M059J (cell line): ENCODE measurements around the gene RNF26. TPM values are rescaled to one million over a fixed set of nuclear protein-coding genes. Genes with fewer than 3 reads are reported as not detected.
A peak's percentile ranks its signal among the peaks of the same experiment; 100 is the strongest.

ENCODE experiments used
- DNase-seq: peaks from one replicate; pipeline ENCODE4 v3.0.0-alpha.2; 2012; ENCODE audit warnings: low read depth
- total RNA-seq: library from RNA; depleted of rRNA; stranded (reverse); fragments of >200 nt; shearing (Covaris generic); gene quantifications from 2 replicates; pipeline ENCODE4 v1.2.3, GENCODE V29; 2014; rRNA removed

Gene RNF26
- 9.5 and 16.1 TPM in 2 replicates for total RNA-seq

DNA sequence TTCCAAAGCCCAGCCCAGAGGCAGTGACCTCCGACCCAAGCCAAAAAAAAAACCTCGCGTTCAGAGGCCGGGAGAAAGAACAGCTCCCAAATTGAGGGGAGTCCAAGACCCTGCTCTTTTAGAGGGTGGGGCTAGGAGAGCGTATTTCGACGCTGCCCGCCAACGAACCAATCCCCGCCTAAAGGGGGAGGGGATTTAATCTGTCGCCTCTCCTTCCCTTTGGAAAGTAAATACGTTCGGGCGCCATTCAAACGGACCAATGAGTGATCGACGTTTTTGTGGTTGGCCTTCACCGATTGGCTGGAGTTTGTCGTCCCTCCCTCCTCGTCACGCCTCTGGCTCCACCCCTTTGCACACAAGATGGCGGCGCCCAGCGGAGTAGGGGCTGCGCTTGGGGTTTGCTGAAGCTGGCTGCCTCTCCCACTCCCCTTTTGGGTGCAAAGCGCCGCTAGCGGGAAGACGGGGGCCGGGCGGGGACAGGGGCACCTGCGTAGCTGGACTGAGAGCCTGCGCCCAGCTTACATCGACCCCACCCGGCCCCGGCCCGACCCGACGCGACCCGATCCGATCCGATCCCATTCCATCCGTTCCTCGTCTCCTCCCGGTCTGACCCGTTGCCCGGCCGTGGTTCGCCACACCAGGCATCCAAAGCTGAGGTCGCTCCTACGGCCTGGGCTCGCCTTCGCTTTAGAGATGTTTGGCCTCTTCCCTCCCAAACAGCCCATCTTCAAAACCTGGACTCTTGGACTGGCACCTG is at the start of gene RNF26:
RNF26 (plus strand) TSS at position 354 of the 757 bp plus-strand sequence. CDS start 596 bp downstream, outside the sequence.
- peak; percentile 98 for DNase-seq

DNA sequence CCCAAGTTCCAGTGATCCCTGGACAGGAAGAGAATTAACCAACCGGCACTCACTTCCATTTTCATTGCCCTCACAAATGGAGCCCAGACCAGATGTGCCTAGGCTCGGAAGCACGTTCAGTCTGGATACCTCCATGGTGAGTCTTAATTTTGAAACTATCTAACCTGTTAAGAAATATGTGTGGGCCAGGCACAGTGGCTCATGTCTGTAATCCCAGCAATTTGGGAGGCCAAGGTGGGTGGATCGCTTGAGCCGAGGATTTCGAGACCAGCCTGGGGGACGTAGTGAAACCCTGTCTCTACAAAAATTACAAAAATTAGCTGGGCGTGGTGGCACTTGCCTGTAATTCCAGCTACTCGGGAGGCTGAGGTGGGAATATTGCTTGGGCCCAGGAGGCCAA is 48.9 kb upstream of the RNF26 start:
- no peak for DNase-seq

DNA sequence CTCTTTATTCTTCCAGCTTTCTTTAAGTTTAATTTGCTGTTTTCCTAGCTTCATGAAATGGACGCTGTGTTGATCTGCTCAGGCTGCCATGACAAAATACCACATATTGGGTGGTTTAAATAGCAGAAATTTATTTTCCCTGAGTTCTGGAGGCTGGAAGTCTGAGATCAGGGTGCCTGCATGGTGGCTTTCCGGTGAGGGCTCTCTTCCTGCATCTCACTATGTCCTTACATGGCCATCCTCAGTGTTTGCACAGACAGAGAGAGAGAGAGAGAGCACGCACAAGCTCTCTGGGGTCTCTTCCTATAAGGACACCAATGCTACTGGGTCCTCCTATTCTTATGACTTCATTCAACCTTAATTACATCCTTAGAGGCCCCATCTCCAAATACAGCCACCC is 46.1 kb upstream of the RNF26 start:
- no peak for DNase-seq

DNA sequence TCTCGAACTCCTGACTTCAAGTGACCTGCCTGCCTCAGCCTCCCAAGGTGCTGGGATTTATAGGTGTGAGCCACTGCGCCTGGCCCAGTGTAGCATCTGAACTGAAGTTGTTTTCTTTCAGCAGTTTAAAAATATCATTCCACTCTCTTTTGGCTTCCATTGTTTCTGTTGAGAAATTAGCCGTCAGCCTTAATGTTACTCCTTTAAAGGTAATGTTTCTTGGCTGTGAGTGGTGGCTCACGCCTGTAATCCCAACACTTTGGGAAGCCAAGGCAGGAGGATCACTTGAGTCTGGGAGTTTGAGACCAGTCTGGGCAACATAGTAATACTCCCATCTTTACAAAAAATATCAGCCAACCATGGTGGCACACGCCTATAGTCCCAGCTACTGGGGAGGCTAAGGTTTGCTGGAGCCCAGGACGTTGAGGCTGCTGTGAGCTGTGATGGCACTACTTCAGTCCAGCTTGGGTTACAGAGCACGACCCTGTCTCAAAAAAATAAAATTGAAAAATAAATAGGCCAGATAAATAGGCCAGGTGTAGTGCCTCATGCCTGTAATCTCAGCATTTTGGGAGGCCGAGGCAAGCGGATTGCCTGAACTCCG is 43.3 kb upstream of the RNF26 start:
- no peak for DNase-seq

DNA sequence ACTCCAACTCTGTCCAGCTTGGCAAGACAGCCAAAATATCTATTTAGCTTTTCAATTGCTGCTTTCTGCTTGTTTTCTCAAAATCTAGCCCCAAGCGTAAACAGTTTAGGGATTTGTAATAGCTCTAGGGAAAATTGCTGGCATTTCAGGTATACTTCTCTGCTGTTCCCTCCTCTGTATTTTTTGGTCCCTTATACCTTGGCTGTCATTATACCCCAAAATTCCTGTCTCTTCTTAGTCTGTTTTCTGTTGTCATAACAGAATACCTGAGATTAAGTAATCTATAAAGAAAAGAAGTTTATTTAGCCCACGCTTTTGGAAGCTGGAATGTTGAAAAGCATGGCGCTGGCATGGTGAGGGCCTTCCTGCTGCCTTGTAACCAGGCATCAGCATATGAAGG is 40.9 kb upstream of the RNF26 start:
- no peak for DNase-seq

DNA sequence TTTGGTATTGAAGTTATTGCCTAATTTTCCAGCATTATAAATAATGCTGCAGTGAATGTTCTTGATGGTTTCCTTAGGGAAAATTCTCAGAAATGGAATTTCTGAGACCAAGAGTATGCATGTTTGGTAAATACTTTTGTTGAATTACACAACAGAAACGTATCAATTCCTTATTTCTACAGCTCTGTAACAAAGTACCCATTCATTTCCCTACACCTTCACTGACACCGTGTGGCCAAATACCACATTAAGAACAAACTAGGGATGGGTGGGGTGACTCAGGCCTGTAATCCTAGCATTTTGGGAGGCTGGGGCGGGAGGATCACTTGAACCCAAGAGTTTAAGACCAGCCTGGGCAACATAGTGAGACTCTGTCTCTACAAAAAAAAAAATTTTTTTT is 39.1 kb upstream of the RNF26 start:
- DNase-seq = peak; percentile 30

DNA sequence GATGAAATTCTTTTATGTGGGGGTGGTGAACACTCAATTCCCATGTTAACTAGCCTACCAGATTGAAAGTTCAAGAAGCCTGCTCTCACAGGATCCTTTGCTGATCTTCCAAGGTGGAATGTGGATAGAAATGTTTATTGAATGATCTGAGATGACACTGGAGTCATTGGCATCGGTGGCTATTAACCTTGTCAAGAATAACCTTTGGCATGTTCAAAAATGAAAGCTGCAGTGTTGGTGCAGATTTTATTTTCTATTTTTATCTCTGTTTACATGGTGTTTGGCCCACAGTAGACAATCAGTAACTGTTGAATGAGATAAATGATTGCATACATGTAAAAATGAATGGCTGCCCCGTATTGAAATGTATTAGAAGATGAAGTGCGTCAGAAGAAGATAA is 36.4 kb upstream of the RNF26 start:
- no peak for DNase-seq

DNA sequence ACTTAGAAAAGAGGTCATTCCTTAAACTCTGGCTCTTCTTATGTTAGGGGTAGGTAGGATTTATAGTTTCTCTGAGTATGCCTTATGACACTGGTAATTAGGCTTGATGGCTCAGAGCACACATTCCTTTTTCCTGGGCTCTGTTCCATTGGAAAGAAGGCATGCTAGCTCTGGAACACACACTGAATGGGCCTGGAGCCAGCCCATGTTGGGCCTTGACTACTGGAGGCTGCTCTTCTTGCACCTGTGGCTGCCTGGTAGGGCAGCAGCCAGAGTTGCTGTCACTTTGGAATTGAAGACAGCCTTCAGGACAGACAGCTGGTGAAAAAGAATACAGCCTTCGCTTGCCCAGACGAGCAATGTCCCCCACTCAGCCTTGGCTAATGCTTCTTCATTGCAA is 35.6 kb upstream of the RNF26 start:
- no peak for DNase-seq

DNA sequence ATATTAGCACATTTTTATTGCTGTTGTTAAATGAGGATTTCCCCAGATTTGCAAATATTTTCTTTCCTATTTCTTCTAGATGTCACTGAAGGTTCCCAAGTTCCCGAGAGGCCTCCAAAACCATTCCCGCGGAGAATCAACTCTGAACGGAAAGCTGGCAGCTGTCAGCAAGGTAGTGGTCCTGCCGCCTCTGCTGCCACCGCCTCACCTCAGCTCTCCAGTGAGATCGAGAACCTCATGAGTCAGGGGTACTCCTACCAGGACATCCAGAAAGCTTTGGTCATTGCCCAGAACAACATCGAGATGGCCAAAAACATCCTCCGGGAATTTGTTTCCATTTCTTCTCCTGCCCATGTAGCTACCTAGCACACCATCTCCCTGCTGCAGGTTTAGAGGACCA is 34.9 kb upstream of the RNF26 start:
- no peak for DNase-seq

DNA sequence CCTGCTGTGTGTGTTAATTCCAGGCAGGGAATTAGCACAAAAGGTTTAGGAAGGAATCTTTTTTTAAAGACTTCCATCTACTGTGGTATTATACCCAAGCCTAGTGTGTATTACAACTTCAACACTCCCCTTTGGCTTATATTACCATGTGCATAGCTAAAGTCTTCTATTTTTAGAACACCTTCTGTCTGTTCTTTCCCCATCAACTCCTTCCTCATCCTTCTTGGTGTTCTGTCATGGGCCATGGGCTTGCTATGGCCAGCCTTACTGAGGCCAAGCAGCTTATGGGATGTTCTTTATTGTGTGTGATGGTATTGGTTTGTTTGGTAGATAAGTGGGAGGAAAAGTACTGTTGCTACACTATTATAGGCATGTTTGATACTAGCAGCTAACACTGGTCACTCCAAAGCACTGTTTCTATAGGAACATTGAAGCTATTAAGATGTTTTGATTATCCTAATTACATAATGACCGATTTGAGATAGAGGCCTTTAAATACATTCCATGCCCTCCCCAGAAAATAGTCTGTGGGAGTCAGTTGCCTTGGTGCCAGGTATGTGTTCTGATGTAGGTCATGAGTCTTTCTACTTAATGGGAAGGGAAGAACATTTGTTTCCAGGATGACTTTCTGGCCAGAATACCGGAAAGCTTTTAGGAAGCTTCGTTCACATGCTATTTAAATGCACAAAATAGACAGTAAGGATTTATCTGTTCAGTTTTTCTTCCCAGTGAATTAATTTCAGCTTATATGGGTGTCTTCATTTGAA is 33.9 kb upstream of the RNF26 start:
- DNase-seq = no peak

DNA sequence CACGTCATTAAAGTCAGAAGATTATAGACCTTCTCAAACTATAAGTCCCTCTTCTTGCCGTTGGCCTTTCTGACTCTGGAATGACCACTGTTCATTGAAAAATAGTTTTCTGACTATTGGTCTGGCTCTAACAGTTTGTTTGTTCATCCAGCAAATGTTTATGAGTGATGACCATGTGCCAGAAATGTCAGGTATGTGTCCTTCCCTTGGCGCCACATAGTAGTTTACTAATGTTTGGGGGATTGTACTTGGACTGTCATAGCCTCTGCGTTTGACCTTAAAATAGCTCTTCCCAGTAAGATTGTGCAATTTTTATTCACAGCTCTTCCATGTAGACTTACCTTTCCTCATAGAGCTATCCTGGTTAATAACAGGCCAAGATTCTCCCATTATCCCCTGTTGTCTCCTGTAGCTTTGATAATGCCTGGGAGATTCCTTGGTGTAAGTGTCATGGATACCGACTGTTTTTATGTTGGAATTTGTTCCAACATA is 31.1 kb upstream of the RNF26 start:
- DNase-seq = no peak

DNA sequence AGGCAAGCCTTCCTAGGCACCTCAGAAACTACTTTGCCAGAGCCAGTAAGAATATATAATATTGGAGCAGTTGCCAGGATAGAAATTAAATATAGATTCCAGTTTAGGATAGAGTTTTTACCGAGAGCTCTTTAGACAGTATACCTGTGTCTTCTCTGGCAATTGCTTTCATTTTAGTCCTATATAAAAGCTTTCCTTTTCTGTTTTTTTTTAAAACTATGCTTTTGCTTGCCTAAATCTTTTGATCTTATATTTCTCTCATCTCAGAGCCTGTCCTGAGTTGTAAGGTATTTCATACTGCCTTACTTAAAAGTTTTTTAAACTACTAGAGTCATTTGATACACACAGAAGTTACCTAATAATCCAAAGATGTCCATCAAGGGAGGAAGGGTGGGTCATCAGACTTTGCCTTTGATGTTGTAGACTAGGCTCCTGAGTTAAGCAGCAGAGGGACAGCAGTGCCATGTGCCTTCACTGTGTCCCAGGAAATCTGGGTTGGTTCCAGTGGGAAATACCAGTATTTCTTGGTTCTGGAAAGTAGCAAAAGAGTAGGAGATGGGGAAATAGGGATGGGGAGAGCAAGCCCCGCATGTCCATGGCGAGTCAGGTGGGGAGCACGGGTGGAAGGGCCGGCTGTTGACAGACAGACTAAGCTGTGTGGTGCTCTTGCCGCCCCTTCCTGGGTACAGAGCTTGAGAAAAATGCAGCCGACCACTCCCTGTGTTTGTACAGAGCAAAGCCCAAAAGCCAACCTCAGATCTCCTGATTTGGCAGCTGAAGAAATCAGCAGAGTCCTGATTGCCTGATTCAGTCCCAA is 28.6 kb upstream of the RNF26 start:
- no peak for DNase-seq

DNA sequence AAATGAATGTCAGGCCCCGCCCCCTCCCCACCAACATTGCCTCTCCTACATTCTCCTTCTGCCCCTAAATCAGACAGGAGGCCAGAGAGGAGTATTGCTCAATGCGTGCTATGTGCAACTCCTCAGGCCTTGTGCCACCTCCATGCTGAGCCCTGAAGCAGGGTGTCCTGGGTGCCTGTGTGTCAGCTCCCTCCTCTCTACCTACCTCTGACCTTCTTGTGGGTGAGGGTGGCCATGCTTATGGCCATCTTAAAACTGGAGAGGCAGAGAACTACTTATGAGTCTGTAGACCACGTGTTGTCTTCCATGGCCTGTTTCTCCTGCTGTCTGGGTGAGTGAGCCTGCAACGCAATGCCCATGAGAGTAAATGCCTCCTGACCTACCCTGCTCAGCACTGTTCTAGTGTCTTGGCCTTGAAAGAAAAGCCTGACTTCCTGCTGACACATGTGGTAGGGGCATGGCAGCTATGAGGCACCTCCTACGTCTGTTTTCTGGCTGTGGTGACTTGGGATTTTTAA is 27.9 kb upstream of the RNF26 start:
- DNase-seq = no peak

DNA sequence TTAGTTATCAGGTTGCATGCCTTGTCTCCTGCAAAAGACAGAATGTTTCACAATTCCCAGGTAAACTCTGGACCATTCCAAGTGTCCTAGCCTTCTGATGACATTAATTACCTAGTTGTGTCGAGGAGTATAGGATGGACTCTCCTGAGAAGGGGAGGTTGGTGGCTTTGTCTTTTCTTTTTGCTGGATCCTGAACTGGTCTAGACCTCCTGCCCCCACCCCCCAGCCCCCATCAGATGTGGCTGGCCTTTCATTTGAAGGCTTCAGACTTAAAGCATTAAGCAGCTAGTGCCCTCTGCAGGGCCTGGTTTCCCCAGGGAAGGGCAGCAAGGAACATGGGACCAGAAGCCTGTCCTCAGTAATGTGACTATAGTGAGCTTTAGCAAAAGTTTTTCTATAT is 27.1 kb upstream of the RNF26 start:
- DNase-seq = peak; percentile 38

DNA sequence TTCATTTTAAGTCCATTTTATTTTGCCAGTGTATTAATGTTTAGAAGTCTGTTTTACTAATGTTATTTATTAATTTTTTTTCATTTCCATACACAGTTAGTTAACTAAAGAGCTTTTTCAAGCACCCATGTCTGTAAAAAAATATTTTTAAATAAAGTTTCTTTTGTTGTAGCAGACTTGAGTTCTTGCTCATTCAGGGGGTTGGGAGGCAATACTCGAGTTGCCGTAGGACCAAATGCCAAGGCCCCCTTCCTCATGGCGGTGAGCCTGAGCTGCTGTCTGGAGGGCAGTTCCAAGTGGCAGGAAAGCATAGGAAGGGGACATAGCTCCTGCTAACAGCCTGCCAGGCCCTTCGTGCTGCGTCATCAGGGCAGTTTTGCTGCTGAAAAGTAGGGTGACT is 26.4 kb upstream of the RNF26 start:
- no peak for DNase-seq

DNA sequence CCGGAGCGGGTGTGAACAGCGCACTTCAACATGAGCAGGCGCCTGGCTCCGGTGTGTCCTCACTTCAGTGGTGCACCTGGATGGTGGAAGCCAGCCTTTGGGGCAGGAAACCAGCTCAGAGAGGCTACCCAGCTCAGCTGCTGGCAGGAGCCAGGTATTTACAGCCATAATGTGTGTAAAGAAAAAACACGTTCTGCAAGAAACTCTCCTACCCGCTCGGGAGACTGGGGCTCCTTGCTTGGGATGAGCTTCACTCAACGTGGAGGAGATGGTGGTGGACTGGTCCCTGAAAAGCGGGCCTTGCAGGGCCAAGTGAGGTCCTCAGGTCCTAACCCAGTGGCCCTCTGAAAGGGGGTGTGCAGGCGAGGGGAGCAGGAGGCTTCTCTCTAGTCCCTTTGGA is 24.9 kb upstream of the RNF26 start:
- DNase-seq = no peak

DNA sequence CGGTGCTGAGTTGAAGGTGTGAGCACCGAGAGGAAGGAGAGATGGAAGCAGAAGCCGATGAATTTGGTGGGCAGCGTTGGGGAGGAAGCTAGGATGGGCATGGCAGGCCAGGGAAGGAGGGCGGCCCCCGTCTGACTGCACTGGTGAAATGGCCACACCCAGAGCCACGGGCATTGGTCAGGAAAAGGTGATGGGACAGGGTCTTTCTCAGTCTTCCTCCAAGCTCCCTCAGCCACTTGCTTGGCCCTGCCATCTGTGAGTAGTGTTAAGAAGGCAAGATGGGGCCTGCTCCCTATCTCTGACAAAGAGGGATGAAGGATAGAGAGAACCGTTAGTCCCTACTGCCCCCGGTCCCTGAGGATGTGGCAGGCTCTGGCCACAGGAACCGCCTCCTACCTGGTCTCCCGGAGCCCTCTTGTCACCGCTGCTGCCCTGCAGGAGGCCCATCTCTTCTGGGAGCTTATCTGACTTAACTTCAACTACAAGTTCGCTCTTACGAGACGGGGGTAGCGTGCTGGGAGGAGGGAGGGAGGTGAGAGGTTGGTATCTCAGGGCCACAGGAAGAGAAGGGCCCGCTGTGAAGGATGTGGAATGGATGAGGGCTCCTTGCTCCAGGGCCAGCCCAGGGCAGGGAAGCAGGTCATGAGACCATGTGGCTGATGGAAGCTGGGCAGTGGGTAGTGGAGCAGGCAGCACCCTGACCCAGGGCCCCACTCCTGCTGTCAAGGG is 24.2 kb upstream of the RNF26 start:
- no peak for DNase-seq

DNA sequence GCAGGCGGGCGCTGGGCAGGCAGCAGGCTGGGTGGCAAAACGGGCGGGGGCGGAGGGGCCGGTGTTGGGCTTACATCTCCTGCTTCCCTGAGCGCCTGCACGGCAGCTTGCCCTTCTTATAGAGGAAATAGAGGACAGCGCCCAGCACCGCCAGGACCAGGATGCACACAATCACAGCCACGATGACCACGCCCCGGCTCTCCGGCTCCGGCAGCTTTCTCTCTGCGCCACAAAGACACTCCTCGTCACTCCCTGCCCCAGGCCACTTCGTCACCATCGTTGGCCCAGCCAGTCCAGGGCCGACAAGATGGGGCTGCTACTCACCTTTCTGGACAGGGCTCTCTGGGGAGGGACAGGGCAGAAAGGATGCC is 23.7 kb upstream of the RNF26 start:
- DNase-seq = no peak

DNA sequence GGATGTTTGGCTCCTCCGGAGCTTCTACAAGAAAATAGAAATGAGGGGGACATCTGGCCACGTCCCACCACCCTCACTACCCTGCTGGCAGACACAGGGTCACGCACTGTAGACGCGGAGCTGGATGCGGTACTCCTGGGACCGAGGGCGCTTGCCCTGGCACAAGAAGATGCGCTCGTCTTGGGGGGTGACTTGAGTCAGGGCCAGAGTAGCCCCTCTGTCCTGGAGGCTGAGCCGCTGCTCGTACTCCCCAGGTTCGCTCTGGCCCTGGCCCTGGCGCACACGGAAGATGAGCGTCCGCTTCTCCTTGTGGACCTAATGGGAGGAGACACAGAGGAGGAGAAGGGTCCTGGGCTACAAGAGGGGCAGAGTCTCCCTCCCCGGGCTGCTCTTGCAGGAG is 19.6 kb upstream of the RNF26 start:
- no peak for DNase-seq

DNA sequence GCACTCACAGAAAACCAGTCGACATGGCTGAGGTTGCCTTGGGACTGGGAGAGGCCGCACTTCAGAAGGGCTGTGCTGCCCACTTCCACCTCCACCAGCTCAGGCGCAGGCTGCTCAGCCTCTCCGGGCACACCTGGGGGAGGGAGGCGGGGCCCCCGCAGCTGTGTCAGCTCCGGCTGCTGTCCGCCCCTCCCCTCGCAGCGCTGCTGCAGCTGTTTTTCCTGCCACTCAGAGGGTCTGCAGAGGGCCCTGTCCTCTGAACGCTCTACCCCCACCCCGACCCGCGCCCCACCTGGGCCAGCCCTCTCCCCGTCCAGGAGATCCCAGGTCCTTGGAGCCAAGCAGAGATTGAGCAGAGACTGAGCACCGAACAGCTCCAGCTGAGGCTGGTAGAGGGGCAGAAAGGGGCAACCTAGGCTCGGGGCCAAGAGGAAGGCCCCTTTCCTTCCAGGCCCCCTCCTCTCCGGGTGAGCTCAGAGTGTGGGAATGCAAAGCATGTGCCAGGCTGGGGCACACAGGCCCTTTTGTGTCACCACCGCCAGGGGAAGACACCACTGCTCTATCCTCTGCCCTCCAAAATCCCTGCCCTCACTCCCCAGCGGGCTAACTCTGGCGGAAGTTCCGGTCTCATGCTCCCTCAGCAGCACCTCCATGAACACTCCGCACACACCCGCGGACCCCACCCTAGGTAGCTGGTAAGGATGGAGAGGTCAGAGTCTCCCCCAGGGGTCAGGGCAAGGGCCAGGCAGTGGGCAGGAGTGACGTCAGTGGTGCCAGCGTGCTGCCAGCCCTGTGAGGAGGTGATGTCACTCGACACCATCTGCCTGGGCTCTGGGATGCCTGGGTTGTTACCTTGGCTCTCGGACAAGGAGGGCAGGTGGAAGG is 19.0 kb upstream of the RNF26 start:
- peak; percentile 63 for DNase-seq
